VCaP (cell line): ENCODE measurements around the gene CRACR2B.

Experiments
- H3K27ac ChIP-seq: fragments of 450-650 bp; 2 replicates; pipeline ENCODE4 v1.5.1; 2017
- TF ChIP-seq, protein P1 (sequence below): fragments of 450-650 bp; conservative IDR thresholded peaks from 2 replicates; pipeline ENCODE4 v1.5.1; 2017; ENCODE audit warnings: mild to moderate bottlenecking, moderate library complexity

CRACR2B gene

DNA sequence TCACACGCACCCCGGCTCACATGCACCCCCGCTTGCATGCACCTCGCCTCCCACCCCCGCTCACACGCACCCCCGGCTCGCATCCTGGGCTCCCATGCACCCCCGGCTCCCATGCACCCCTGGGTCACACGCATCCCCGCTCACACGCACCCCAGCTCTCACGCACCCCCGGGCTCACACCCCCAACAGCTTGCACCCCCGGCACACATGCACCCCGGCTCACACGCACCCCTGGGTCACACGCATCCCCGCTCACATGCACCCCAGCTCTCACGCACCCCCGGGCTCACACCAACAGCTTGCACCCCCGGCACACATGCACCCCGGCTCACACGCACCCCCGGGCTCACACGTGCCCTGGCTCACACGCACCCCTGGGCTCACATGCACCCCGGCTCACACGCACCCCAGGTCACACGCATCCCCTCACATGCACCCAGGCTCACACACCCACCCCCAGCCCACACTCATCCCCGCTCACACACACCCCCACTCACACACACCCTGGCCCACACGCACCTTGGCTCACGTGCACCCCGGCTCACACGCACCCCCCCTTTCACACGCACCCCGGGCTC, 31.1 kb downstream of the CRACR2B start:
- TF ChIP-seq, protein P1, sequence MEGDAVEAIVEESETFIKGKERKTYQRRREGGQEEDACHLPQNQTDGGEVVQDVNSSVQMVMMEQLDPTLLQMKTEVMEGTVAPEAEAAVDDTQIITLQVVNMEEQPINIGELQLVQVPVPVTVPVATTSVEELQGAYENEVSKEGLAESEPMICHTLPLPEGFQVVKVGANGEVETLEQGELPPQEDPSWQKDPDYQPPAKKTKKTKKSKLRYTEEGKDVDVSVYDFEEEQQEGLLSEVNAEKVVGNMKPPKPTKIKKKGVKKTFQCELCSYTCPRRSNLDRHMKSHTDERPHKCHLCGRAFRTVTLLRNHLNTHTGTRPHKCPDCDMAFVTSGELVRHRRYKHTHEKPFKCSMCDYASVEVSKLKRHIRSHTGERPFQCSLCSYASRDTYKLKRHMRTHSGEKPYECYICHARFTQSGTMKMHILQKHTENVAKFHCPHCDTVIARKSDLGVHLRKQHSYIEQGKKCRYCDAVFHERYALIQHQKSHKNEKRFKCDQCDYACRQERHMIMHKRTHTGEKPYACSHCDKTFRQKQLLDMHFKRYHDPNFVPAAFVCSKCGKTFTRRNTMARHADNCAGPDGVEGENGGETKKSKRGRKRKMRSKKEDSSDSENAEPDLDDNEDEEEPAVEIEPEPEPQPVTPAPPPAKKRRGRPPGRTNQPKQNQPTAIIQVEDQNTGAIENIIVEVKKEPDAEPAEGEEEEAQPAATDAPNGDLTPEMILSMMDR: no peak
- H3K27ac ChIP-seq: no peak overlapping the region; the same call in 1 of the 2 replicates

DNA sequence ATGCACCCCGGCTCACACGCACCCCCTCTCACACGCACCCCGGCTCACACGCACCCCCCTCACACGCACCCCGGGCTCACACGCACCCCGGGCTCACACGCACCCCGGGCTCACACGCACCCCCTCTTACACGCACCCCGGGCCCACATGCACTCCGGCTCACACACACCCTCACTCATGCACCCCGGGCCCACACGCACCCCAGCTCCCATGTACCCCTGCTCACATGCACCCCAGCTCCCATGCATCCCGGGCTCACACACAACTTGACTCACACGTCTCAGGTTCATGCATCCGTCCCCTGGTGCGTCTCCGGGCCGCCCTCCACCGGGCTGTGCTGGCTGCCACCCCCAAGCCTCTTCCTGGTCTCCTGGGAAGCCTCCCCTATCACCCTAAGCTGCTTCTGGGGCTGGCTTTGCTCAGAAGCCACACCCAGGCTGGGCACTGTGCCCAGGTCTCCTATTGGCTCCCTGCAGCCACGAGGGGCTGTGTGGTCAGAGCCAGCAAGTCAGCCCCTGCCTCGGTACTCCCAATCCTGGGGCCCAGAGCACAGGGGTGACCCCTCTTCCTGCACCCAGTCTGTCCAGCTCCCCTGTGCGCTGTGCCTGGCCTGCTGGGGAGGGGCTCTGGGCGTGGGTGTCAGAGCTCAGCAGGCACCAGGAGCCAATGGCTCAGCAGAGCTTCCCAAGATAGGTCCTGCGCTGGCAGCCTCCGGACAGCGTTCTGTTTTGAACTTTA, 31.8 kb downstream of the CRACR2B start:
- peak overlapping the region; percentile 60 for H3K27ac ChIP-seq
- TF ChIP-seq, protein P1: no peak

DNA sequence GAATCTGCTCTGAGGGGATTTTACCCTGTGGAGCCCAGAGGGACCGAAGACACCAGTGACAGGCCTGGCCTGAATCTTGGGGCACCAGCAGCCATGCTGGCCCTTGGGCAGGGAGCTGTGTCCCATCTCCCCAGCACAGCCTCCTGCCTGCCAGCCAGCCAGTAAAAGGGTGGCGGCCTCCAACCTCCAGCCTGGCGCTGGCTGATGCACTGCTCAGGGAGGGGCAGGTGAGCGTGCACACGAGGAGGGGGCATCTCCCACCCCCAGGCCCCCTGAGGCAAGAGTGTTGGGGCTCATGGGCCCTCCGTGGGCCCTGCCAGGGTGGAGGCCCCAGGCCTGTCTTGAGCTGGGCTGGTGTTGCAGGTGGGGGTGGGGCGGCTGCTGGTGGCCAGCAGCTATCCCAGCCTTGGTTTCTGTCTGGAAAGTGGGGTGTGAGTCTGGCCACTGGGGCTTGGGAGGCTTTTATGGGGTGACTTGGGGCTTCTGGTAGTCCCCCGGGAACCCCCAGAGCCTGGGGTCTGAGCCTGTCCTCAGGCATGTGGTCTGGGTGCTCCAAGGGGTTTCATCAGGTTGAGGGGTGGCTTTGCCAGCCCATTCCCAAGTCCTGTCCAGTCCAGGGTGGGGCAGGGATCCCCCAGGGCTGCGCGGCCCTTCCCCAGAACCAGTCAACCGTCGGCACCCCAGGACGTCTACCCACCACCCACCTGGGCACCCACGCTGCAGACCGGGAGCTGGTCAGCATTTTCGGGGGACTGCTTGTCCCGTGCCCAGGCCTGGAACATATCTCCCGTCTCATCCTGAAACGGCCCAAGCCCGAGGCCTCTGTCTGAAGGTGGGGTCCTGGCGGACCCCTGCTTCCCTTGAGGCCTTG, 32.8 kb downstream of the CRACR2B start:
- H3K27ac ChIP-seq: peak overlapping the region; percentile 60
- TF ChIP-seq, protein P1: no peak

DNA sequence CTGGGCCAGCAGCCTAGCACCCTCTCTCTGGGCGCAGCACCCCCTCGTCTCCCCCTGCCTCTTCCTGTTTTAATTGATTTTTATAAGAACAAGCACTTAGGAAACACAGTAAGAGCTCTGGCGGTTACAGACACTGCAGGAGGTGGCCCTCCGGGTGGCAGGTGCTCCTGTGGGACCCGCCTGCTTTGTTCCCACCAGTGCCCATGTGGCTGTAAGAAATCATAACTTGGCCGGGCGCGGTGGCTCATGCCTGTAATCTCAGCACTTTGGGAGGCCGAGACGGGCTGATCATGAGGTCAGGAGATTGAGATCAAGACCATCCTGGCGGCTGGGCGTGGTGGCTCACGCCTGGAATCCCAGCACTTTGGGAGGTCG, 33.4 kb downstream of the CRACR2B start:
- H3K27ac ChIP-seq: no peak overlapping the region
- TF ChIP-seq, protein P1: no peak

DNA sequence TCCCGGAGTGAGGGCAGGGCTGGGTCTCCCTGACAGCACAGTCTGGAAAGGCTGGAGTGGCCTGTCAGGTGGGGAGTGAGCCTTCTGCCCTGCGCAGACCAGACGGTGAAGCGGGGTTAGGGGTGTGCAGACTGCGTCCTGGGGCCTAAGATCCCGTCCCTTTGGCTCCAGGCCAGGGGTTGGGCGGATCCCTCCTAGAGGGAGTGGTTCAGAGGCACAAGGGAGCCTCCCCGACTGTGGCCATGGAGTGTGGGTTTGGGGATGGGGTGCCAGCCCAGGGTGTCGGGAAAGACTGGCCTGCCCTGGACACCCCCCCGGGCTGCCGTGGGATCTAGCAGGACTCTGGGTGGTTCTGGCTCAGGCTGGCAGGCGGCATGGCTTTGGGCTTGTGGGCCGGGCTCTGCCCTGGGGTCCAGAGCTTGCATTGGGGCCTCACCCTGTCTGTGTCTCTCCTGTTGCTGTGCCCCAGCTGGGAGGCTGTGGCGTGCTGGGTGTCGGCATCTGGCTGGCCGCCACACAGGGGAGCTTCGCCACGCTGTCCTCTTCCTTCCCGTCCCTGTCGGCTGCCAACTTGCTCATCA, 34.5 kb downstream of the CRACR2B start:
- TF ChIP-seq, protein P1: no peak
- no peak overlapping the region for H3K27ac ChIP-seq

DNA sequence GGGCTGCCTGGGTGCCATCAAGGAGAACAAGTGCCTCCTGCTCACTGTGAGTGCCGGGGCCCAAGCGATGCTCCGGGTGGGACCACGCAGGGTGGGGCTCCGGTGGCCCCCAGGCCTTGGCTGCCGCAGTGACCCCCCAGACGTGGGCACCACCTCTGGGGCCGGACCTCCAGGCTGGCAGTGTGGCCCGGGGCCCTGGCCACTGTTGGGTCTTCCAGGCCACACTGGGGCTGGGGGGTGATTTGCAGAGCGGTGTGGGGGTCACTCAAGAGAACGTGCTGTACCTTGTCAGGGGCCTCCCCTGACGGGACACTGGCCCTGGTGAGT, 34.9 kb downstream of the CRACR2B start:
- no peak overlapping the region for H3K27ac ChIP-seq
- TF ChIP-seq, protein P1: no peak
